NK-92 treated with Interleukin-12 subunit alpha and Interleukin-12 subunit beta, amount 100 ng/mL, for 24 hours (cell line): Measurements from ENCODE around the gene TRPT1.
"Not testable (repeated sequence)": the region's sequence is repeated elsewhere in the genome, so short reads cannot be mapped to it uniquely, and the experiment has no call there.

ENCODE experiments used
- DNase-seq: peaks from one replicate; lab custom pipeline; 2025; lab: John Stamatoyannopoulos, UW

The TRPT1 gene

GRCh38 chr11:64258356-64258755, 32.4 kb upstream of the TRPT1 start:
- DNase-seq: no peak

GRCh38 chr11:64256300-64256699, 30.3 kb upstream of the TRPT1 start:
- DNase-seq: no peak

GRCh38 chr11:64255135-64256128, 29.4 kb upstream of the TRPT1 start:
- no peak for DNase-seq

GRCh38 chr11:64254326-64254725, 28.3 kb upstream of the TRPT1 start:
- DNase-seq: no peak

- no peak for DNase-seq
Observed at GRCh38 chr11:64253481-64253880, 27.5 kb upstream of the TRPT1 start.

- no peak for DNase-seq
Observed at GRCh38 chr11:64253043-64253442, 27.1 kb upstream of the TRPT1 start.

GRCh38 chr11:64252003-64252872, 26.3 kb upstream of the TRPT1 start:
- no peak for DNase-seq

- DNase-seq: no peak
Observed at GRCh38 chr11:64251753-64252002, 25.7 kb upstream of the TRPT1 start.

- DNase-seq: peak; percentile 32
Observed at GRCh38 chr11:64251016-64251752, 25.2 kb upstream of the TRPT1 start, which contains the start of gene PLCB3. Gene PLCB3, plus strand, starts transcription at chr11:64251530. Its CDS starts 120 bp downstream, at chr11:64251650.

GRCh38 chr11:64250415-64251015, 24.5 kb upstream of the TRPT1 start:
- DNase-seq: no peak

- no peak for DNase-seq
Observed at GRCh38 chr11:64249563-64250414, 23.8 kb upstream of the TRPT1 start.

- no peak for DNase-seq
Observed at GRCh38 chr11:64249038-64249437, 23.1 kb upstream of the TRPT1 start.

- DNase-seq: no peak
Observed at GRCh38 chr11:64248578-64248977, 22.6 kb upstream of the TRPT1 start.

- DNase-seq: no peak
Observed at GRCh38 chr11:64247729-64248531, 21.9 kb upstream of the TRPT1 start.

- peak; percentile 67 for DNase-seq
Observed at GRCh38 chr11:64246871-64247728, 21.1 kb upstream of the TRPT1 start, which contains the start of gene PPP1R14B. Gene PPP1R14B, minus strand, starts transcription at chr11:64246943. Its CDS starts 270 bp downstream, at chr11:64246673.

- DNase-seq: not testable (repeated sequence)
Observed at GRCh38 chr11:64246621-64246870, 20.6 kb upstream of the TRPT1 start.

- peak; percentile 81 for DNase-seq
Observed at GRCh38 chr11:64245797-64246620, 20.0 kb upstream of the TRPT1 start.

GRCh38 chr11:64245401-64245796, 19.4 kb upstream of the TRPT1 start:
- no peak for DNase-seq
